OCI-M2 (cell line): Measurements from ENCODE around the gene RPP30.

Experiments used
- DNase-seq: peaks from one replicate; lab custom pipeline; 2025; ENCODE audit not compliant: unreplicated experiment; lab: John Stamatoyannopoulos, UW

Gene RPP30

DNA sequence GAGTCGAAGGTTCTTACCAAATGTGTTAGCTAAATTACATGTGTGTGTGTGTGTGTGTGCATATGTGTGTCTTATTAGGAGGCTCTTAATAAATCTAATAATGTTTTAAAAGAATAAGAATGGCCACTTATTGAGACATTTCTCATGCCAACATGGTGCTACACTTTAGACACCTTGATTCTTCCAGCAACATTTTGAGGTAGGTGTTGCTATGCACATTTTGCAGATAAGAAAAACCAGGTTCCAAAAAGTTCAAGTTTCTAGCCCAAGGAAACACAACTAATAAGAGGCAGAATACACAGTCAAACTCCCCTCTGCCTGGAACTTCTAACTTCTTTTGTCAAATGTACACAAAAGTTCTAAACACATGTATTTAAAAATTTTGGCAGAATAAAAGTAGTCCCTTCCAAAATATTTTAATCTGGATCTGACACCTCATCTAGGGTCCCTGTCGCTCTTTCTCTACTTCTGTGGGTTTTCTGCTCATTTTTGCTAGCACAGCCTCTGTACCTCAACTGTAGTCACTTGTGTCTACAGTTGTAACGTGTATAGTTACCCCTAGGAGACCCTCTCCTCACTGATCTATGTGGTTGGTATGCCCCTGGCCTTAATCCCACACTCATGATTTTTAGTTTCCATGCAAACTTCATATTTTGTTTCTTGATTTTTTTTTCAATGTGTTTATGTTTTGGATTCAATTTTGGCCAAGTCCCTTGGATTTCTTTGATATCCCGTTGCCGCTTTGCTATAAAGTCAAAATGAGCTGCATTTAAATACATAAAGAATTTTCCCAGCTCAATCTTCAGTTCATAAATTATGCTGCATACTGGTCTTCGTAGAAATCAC, 44.8 kb downstream of the RPP30 start:
- no peak for DNase-seq

DNA sequence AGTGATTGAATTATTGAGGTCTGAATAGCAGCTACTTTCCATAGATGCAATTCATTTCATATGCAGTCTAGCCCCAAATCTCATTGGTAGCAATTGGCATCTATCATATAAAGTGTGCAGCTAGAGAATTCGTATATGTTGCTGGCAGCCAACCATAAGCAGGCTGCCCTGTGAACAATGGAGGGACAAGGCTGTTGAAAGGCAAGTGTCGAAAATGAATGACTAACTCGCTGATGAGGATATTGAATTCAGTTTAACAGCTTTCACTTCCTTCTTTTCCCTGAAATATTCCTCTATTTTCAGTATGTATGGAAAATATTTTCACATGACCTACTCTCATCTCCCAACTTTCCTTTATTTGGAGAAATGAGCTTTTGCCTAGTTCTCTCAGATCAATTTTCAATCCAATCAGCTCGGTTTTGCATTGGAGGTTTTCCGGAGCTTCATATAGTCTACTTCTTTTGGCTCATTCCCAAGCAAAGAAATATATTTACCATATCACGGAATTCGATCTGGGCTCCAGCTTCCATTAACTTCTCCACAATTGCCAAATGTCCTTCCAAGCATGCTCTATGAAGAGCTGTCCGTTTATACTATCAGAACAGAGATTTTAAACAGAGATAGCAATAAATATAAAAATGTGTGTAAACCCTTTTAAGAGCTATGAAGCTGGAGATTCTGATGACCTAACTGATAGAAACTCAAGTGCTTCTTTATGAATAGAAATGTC, 45.6 kb downstream of the RPP30 start:
- no peak for DNase-seq

DNA sequence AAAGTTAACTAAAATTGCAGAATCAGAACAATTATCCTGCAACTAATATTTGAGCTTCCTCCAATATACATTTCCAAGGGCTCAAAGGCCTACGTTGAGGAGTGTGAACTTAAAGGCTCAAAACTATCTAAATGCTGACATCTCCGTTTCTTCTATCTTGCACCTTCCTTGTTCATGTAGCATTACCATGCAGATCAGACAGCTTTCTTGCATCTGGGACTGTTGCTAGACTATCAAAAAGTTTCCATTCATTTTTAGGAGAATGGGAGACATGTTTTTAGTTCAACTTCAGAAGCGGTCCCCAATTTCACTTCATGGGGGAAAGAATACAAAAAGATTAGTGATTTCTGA, 46.2 kb downstream of the RPP30 start:
- DNase-seq = no peak

DNA sequence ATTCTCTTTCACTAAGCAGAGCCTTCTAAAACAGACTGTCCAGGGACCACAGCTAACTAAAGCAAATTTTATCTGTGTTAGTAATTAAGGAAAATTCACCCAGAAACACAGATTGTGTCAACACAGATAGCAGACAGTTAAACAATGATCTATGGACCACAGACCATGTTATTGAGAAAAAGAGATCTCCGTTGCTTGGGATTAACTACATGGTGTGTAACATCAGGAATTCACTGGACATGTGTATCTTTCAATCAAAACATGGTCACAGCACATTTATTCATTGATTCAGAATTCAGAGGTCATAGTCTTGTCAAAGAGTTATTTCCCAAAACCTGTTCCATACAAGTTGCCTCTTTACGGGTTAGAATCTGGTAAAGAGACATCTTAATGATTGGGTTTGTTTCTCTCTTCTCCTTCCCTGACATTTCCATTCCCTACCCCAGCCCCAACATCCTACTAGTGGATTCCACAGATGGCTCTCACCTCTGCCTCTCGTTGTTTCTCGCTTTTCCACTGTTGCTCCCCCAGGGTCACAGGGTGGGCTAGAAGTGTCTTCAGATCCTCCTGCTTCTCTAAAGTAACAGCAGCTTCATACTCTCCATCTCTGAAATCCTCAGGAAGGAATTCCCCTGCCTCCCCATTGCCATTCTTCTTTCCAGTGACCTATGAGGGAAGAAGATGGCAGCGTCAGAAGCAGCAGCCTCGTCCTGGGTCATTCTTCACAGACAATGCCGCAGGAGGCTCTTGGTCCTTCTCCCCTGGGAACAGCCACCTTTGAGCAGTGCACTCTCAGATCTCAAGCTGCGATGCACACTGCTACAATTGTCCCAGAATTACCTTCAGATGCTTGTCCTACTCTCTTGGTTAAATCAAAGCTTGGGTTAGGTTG, 48.2 kb downstream of the RPP30 start:
- no peak for DNase-seq

DNA sequence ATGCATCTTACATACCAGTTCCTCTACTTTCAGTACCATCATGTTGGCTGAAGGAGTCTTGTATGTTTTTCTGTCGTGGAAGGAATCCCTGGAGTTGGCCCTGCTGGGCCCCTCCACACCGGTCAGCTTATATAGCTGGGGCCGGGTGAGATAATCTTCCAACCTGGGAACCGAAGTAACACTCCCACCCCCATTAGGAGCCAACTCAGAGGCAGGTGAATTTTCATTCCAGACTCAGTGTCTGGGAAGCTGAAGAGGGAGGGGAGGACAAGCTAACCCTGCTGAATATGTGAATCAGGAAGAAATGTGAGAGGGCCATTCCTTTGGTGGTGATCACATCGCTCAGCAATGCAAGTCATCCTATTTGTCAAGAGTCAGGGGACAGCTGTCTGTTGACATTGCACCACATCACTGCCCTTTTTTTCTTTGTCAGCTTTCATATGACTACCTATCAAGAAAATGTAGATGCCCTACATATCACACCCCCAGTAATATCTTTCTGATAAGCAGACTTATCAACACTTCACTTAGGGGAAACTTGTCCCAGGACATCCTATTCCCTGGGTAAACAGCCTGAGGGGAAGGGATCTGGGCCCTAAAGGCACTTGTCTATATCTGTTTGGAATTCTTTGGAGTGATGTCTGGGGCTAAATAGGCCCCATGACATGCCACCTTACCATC, 49.4 kb downstream of the RPP30 start, which contains the start of gene ANKRD1:
TSS of gene ANKRD1 (minus strand) at position 102 of the 681 bp plus-strand sequence. CDS start at position 42, 60 bp downstream.
- no peak for DNase-seq

DNA sequence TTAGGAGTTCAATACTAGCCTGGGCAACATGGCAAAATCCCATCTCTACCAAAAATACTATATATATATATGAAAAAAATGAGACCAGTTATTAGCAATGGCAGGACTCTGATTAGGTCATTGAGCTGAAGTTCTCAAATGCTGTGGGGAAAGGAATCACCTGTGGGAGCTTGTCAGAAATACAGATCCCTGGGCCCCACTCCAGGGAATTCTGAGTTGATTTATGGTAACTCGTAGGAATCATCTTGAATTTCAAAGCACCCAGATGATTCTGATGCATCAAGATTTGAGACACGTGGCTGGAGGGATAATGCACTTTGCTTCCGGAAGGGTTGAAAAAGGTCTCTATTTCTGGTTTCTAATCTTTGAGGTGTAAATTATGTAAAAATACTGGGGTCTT, 50.1 kb downstream of the RPP30 start:
- DNase-seq = no peak

DNA sequence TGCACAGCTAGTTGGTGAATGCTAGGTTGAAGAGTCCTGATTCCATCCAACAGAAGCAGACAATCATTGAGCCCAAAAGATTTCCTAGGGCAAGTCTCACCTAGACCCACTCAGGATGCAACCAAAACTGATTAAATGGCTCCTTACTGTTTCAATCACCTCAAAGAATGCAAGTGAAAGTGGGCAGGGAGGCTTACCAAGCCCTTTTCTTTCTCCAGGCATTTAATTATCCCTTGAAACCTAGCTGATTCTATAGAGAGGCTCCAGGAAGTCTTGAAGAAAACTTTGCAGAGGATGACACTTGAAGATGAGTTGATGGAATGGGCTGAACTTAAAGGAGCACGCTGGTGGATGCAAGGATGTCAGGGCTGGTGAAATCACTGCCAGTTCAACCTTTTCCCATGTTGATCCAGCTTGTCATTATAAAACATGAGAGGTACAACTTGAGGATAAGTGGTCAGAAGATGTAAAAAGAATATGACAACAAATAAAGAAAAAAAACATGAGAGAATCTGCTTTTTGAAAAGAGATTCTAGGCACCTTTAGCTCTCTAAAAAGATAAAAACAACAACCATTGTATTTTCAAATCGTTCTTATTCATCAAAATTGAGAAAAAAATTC, 51.4 kb downstream of the RPP30 start:
- no peak for DNase-seq

DNA sequence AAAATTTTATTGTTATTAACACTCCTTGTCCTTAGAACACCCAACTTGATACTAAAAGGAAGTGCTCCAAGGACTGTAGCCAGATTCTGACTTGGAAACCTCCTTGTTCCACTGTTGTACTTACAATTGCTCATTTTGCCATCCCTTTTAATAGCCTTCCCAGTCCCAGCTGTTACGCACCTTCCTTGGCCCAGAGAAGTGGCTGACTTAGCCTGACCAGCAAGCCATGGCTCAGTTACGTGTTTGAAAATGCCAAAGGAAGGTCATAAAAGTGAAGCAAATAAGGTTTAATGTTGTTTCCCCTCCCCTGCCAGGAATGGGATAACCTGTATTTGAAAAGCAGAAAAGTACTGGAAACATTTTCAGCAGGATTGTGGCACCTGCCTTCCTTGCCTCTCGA, 52.8 kb downstream of the RPP30 start:
- DNase-seq = no peak

DNA sequence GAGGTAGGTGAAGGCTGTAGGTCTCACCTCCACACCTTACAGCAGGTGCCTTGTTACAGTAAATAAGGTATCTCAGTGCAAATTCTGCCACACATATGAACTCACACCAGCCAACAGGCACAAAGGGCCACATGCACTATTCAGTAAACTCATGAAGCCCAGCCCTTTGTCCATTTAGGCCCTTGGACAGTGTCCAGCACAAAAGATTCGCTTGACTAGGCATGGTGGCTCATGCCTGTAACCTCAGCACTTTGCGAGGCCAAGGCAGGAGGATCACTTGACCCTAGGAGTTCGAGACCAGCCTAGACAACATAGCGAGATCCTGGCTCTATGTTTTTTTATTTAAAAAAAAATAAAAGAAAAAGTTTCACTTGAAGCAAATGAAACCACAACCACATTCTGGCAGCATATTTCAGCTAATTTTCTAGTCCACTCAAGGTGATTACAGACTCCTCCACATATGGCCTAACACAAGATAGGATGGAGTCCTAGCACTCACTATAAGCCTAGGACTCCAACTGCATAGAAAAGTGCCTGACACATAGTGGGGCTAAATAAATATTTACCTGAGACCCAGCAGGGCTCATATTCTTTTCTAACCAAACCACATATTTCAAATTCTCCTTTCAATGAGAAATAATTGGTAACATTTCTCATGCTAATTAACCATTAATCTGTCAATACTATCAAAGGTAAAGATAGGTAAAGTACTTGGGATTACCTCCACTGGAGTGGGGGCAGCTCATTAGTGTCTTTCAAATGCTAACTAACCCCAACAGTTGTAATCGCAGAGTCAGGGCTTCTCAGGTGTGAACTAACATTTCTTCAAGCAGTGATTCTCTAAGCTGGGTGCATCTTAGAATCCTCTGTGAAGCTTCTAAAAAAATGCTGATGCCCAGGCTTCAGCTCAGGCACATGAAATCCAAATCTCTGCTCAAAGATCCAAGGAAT, 53.6 kb downstream of the RPP30 start:
- no peak for DNase-seq

DNA sequence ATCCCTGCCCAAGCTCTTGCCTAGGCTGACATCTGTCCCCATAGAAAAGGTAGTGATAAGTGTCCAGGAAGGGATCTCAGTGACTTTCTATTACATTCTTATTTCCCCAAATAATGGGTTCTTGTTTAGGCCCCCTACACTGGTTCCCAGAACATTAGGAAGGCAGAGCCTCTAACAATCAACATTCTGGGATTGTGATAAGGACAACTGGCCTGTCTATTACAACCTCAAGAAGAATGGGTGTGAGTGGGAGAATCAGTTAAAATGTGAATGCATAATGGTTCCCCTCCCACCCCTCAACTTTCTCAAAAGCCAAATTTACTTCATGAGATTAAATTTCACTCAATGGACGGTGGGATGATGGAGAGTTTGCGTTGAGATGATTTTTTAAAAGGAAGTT, 55.5 kb downstream of the RPP30 start:
- no peak for DNase-seq

DNA sequence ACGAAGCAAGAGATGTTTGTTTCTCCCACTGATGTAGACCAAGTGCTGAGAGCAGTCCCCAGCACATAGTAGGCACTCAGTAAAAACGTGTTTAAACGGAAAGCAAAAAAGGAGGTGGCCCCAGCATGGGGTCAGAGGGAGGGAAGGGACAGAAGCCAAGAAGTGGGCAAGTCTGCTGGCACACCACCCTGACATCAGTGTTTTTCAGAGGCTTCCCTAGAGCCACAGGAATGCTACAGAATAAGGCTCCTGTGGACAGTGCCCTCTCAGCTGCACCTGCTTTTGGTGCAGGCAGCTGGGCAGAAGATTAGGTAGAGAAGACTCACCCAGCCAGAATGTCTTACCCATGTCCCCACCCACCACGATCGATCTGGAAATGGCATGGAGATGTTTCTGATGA, 57.4 kb downstream of the RPP30 start:
- no peak for DNase-seq

DNA sequence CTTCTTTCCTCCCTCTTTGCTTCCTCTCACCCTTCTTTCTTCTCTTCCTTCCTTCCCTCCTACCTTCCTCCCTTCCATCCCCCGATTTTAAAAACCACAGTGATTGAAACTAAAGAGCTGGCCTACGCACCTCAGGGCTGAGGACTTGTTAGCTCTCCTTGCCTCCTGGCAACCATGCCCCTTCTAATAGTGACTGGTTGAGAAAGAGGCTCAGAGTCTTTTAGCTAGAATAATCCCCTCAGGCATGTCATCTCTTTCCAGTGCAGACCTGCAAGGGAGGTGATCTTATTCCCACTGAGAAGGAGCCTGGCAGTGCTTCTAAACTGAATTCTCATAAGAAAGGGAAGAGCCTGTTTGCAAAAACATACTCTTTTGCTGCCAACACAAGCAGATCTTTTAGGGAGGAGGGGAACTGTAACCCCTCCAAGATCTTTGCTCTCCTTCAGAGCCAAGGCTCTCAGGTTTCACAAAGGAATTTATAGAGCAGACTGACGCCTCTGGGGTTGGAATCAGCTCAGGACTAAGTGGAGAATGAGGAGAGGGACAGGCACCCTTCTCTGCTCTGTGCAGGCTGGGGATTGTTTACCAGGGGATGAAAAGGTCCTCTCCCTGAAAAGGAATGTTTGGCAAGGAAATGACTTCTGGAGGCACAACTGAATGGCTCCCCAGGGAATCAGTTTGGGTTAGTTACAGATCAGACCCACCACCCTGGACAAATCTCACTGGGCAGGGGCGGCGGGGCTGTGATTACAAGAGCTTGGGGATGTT, 58.5 kb downstream of the RPP30 start:
- DNase-seq = no peak

DNA sequence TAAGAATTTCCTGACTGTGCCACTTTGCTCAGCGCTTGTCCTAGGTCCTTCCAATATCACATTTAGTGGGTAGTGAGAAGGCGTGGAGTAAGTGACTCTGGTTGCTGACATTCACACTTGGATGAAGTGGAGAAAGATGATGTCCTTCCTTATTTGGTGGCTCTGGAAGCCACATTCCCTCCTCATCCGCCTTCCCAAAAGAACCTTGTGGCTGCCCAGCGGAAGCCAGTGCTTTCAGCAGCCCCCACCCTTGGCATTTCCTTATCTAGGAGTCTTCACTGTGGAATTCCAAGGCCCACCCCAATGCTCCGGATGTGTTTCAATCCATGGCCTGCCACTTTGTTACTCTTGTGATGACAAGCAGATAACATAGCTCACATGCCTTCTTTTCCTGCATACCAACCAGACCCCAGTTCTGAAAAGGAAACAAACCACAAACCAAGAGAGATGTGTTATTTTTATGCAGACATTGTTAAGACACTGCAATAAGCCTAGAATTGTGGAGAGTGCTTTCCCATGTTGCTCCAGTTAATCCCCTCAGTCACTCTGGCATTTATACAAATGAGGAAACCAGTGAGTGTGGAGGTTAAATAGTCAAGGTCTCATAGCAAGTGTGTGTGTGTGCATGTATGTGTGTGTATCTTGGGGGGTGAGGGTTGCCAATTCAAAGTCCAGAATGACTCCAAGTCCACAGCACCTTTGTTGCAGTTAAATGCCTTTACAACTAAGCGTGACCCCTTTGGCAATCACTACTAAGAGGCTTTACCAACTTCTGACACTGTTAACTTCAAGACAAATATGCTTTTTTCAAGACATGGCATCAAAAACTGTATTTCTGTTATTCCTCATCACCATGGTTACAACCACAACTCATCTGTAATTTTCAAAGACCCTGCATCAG, 59.4 kb downstream of the RPP30 start:
- DNase-seq = no peak

DNA sequence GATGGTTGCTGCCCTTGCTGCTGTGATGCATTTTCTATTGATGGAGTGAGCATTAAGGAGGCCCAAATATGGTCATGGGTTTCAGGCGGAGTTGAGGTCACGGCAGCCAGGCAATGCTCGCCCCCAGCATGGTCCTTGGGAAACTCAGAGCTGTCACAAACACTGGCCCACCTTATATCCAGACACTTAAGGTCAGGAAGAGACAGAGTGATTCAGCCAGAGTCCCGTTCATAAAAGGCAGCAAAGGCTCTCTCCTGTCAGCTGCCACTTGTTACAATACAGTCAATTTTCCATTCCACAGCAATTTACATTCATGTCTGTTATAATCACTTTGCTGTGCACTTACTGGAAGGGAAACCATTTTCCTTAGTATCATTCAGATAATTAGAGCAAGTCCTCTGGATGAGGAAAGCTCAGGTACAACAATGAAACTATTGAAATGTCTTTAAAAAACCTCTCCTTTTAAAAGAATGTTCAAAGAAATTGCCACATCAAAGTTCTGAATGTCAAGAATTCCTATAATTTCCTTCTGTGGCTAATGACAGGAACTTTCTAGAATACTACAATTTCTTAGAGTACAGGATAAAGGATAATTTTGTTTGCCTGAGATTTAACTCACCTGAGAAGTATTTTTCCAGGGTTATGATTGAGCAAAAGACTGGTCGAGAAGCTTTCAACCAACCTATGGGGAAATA, 64.0 kb downstream of the RPP30 start:
- no peak for DNase-seq

DNA sequence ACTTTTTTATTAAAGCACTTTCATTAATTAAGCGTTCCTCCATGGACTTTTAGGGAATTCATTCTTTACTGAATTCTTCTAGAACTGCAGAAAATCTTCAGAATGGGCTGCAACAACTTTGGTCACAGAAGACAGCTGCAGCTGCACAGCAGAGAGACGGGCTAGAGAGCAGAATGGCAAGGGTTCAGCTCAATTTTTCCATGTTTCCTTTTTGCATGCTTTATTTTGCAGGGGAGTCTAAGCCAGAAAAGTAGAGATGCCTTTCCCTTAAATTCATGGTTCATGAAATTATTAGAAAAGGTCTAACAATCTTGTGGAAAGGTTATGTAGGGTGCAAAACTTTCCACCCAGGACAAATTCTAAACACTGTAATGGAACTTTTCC, 64.5 kb downstream of the RPP30 start:
- no peak for DNase-seq

DNA sequence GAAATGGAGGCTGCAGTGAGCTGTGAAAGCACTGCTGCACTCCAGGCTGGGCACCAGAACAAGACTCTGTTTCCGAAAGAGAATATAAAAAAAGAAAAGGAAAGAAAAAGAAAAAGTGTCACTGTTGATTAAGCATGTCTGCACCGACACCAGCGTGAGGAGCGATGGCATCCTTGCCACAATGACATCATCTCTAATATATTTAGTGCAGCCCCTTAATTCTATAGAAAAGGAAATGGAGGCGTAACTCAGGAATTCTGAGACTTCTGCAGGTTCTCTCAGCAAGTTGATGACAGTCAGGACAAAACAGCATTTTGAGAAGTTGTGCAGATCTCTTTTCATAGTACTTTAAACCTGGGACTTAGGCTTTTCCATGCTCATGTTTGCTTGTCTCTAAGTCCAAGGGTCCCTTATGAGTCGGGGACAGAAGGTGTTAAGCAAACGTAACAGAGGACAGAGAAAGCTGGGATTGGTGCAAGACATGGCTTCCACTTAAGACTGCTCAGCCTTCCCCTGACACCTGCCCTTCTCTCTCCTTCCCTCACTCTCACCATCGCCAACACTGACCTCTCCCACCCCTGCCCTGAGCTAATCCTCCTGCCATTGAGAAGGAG, 66.0 kb downstream of the RPP30 start:
- DNase-seq = no peak

DNA sequence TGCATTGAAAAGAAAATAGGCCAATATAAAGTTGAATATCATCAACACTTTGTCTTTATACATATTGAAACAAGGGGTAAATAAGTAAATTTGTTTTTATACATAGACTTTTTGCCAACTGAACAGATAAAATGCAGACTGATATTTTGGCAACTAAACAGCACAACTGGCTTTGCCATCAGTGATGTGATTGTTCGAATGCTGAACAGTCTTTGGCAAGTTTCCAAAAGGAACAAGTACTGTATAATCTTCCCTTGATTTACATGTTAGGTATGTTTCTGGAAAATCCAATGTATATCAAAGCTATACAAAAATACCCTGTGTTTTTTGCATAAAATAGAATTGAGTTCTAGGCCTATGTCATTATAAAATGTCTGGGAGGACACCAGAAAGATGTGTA, 67.3 kb downstream of the RPP30 start:
- DNase-seq = no peak
